ENCODE data around the gene ARHGAP6.

- no peak for TF ChIP-seq CTCF (conservative IDR thresholded peaks at IDR 0.05; ENCODE audit: low read depth, low read length)
- no peak for TF ChIP-seq MAFK (IDR thresholded peaks at IDR 0.05; ENCODE audit: low read depth, low read length)
- no peak for TF ChIP-seq MAZ (IDR thresholded peaks at IDR 0.05; ENCODE audit: borderline replicate concordance, low read depth, low read length)
- no peak for TF ChIP-seq ELK1 (IDR thresholded peaks at IDR 0.05; ENCODE audit: borderline replicate concordance, low read depth, low read length)
- no peak for TF ChIP-seq RFX5 (IDR thresholded peaks at IDR 0.05; ENCODE audit: low read depth, low read length)
- no peak for TF ChIP-seq CEBPB (IDR thresholded peaks at IDR 0.05; ENCODE audit: low read depth, low read length)
- no peak for TF ChIP-seq RCOR1 (IDR thresholded peaks at IDR 0.05; ENCODE audit: insufficient replicate concordance, low read length)
- TF ChIP-seq RAD21 (IDR thresholded peaks at IDR 0.05; ENCODE audit: low read length) = no peak
- TF ChIP-seq FOS (IDR thresholded peaks at IDR 0.05; ENCODE audit: low read depth, low read length) = no peak
- TF ChIP-seq POLR2A (IDR thresholded peaks at IDR 0.05; ENCODE audit: low read depth, low read length) = no peak
- TF ChIP-seq BHLHE40 (IDR thresholded peaks at IDR 0.05; ENCODE audit: low read depth, low read length) = no peak
- TF ChIP-seq USF2 (IDR thresholded peaks at IDR 0.05; ENCODE audit: low read depth, low read length) = peak; percentile 14; the same call in 1 of the 2 replicates
- no peak for TF ChIP-seq NFE2L2 (IDR thresholded peaks at IDR 0.05; ENCODE audit: low read depth, low read length)
These were observed 219.4 kb downstream of the ARHGAP6 start for GRCh38 chrX:11446336-11446735.
